Measurements from ENCODE around the gene CATSPER3. TPM values are rescaled to one million over a fixed set of nuclear protein-coding genes. Genes with fewer than 3 reads are reported as not detected.
"Not testable (repeated sequence)": the region's sequence is repeated elsewhere in the genome, so short reads cannot be mapped to it uniquely, and the experiment has no call there.

The CATSPER3 gene
- total and polyA plus RNA-seq, 4 experiments from 2014 or later: 0.68 to 1.8 (median 0.94) TPM; not detected in 1

DNA sequence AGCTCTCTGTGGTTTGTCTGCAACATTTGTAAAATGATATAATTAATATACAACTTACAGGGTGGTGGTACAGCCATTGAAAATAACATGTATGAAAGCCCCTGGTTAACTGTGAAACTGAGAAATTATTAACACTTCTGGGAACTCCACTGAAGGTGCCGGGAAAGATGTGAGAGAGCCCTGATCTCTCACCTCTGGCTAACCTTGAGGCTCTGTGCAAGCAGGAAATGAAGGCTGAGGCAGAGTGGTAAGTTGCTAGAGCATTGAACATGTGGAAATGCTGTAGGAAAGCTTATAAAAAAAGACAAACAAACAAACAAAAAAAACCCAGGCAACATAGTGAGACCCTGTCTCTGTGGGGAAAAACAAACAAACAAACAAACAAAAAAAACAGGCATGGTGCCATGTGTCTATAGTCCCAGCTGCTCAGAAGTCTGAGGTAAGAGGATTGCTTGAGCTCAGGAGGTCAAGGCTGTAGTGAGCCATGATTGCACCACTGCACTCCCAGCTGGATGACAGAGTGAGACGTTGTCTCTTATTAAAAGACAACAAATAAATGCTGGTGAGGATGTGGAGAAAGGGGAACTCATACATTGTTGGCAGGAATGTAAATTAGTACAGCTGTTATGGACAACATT, 7.5 kb downstream of the CATSPER3 start:
- H3K9me3 ChIP-seq (ENCODE audit: control insufficient read depth in 1 of 2, low read length in 2 of 2): peaks cover 0 to 5% of the 10 kb centered on the region in 2 donors
- DNase-seq: no peak
- no peak overlapping the region for H3K27ac Mint-ChIP-seq
- CTCF ChIA-PET (ENCODE audit: partially characterized antibody): no interaction called here
- no peaks in the 10 kb centered on the region for H3K4me1 ChIP-seq (ENCODE audit: insufficient read depth, low read length)
- H3K36me3 ChIP-seq (ENCODE audit: insufficient read depth, low read length): no peaks in the 10 kb centered on the region
- no peaks in the 10 kb centered on the region for H3K27me3 ChIP-seq (ENCODE audit: insufficient read depth, low read length)
- intact Hi-C loops (cut with micrococcal nuclease): no loop called here
- H3K4me3 ChIP-seq (ENCODE audit: low read length in 2 of 2): no peak overlapping the region
- peaks cover 24 to 50% of the 10 kb centered on the region in 2 donors for H3K36me3 Mint-ChIP-seq
- H3K9me3 Mint-ChIP-seq: peaks cover 0 to 37% (median 27%) of the 10 kb centered on the region in 8 donors
- no peak overlapping the region for H3K4me3 Mint-ChIP-seq
- no peaks in the 10 kb centered on the region for H3K27me3 Mint-ChIP-seq
- H3K27ac ChIP-seq (ENCODE audit: low read depth, low read length): no peak overlapping the region
- POLR2A ChIA-PET (ENCODE audit: partially characterized antibody): no interaction called here
- H3K4me1 Mint-ChIP-seq: no peaks in the 10 kb centered on the region

DNA sequence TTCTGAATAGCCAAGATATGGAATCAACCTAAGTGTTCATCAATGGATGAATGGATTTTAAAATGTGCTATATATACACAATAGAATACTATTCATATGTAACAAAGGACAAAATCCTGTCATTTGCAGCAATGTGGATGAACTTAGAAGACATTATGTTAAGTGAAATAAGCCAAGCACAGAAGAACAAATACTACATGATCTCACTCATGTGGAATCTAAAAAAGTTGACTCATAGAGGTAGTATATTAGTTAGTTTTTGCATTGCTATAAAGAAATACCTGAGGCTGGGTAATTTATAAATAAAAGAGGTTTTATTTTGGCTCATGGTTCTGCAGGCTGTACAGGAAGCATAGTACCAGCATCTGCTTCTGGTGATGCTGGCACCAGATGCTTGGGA, 8.1 kb downstream of the CATSPER3 start:
- Mint-ChIP-seq H3K36me3 (peaks cover 24 to 50% of the 10 kb centered on the region in 2 donors), H3K4me1 (no peaks in the 10 kb centered on the region), H3K9me3 (peaks cover 0 to 42% (median 29%) of the 10 kb centered on the region in 8 donors), H3K27ac (no peak overlapping the region), H3K27me3 (no peaks in the 10 kb centered on the region), H3K4me3 (no peak overlapping the region)
- no peaks in the 10 kb centered on the region for H3K36me3 ChIP-seq (ENCODE audit: insufficient read depth, low read length)
- H3K9me3 ChIP-seq (ENCODE audit: control insufficient read depth in 1 of 2, low read length in 2 of 2): peaks cover 0 to 5% of the 10 kb centered on the region in 2 donors
- DNase-seq: no peak
- no peak overlapping the region for H3K27ac ChIP-seq (ENCODE audit: low read depth, low read length)
- ChIA-PET POLR2A (ENCODE audit: partially characterized antibody) (no interaction called here), CTCF (ENCODE audit: partially characterized antibody) (no interaction called here)
- H3K4me3 ChIP-seq (ENCODE audit: low read length in 2 of 2): no peak overlapping the region
- H3K4me1 ChIP-seq (ENCODE audit: insufficient read depth, low read length): no peaks in the 10 kb centered on the region
- intact Hi-C loops (cut with micrococcal nuclease): no loop called here
- no peaks in the 10 kb centered on the region for H3K27me3 ChIP-seq (ENCODE audit: insufficient read depth, low read length)

DNA sequence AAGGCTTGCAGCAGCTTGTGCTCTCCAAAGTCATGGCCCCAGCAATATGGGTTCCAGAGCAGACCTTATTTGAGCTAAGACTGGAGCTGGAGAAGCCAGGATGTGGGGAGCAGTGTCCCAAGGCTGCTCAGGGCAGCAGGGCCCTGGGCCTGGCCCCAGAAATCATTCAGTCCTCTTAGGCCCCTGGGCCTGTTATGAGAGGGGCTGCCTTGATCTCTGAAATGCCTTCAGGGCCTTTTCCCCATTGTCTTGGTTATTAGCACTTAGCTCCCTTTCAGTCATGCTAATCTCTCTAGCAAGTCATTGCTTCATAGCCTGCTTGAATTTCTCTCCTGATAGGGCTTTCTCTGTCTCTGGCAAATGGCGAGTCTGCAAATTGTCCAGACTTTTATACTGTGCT, 9.1 kb downstream of the CATSPER3 start:
- Mint-ChIP-seq H3K9me3 (peaks cover 0 to 52% (median 38%) of the 10 kb centered on the region in 8 donors), H3K4me3 (no peak overlapping the region), H3K36me3 (peaks cover 22 to 50% of the 10 kb centered on the region in 2 donors), H3K27me3 (no peaks in the 10 kb centered on the region), H3K4me1 (no peaks in the 10 kb centered on the region), H3K27ac (no peak overlapping the region)
- H3K9me3 ChIP-seq (ENCODE audit: control insufficient read depth in 1 of 2, low read length in 2 of 2): peaks cover 0 to 7% of the 10 kb centered on the region in 2 donors
- intact Hi-C loops (cut with micrococcal nuclease): no loop called here
- no peak for DNase-seq
- H3K27me3 ChIP-seq (ENCODE audit: insufficient read depth, low read length): no peaks in the 10 kb centered on the region
- H3K36me3 ChIP-seq (ENCODE audit: insufficient read depth, low read length): no peaks in the 10 kb centered on the region
- H3K4me1 ChIP-seq (ENCODE audit: insufficient read depth, low read length): no peaks in the 10 kb centered on the region
- no peak overlapping the region for H3K27ac ChIP-seq (ENCODE audit: low read depth, low read length)
- POLR2A ChIA-PET (ENCODE audit: partially characterized antibody): no interaction called here
- CTCF ChIA-PET (ENCODE audit: partially characterized antibody): no interaction called here
- H3K4me3 ChIP-seq (ENCODE audit: low read length in 2 of 2): no peak overlapping the region

DNA sequence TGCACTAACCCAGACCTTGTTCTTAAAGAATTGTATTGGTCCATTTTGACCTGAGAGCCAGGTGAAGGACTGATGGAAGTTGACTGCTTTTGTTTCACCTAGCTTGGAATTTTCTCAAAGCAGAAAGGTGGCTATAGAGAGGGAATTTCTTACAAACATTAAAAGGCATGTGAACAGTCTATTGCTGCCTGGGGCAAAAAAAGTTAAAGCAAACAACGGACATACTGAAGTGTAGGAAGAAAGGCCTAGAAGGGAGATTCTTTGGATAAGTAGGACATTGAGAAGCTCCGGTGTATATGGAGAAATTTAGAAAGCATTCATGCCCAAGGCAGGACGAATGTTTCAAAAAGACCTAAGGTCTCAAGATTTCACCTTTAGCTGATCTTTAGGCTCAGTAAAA, 11.7 kb downstream of the CATSPER3 start:
- peaks cover 0 to 2% of the 10 kb centered on the region in 2 donors for H3K27me3 Mint-ChIP-seq
- Histone ChIP-seq H3K9me3 (ENCODE audit: control insufficient read depth in 1 of 2, low read length in 2 of 2) (peaks cover 0 to 14% of the 10 kb centered on the region in 2 donors), H3K4me1 (ENCODE audit: insufficient read depth, low read length) (no peaks in the 10 kb centered on the region), H3K27me3 (ENCODE audit: insufficient read depth, low read length) (no peaks in the 10 kb centered on the region), H3K4me3 (ENCODE audit: low read length in 2 of 2) (no peak overlapping the region), H3K27ac (ENCODE audit: low read depth, low read length) (no peak overlapping the region), H3K36me3 (ENCODE audit: insufficient read depth, low read length) (no peaks in the 10 kb centered on the region)
- POLR2A ChIA-PET (ENCODE audit: partially characterized antibody): no interaction called here
- H3K4me1 Mint-ChIP-seq: no peaks in the 10 kb centered on the region
- no peak for DNase-seq
- H3K36me3 Mint-ChIP-seq: peaks cover 24 to 43% of the 10 kb centered on the region in 2 donors
- peaks cover 3 to 78% (median 58%) of the 10 kb centered on the region in 8 donors for H3K9me3 Mint-ChIP-seq
- CTCF ChIA-PET (ENCODE audit: partially characterized antibody): no interaction called here
- intact Hi-C loops (cut with micrococcal nuclease): no loop called here
- H3K27ac Mint-ChIP-seq: no peak overlapping the region
- H3K4me3 Mint-ChIP-seq: no peak overlapping the region

DNA sequence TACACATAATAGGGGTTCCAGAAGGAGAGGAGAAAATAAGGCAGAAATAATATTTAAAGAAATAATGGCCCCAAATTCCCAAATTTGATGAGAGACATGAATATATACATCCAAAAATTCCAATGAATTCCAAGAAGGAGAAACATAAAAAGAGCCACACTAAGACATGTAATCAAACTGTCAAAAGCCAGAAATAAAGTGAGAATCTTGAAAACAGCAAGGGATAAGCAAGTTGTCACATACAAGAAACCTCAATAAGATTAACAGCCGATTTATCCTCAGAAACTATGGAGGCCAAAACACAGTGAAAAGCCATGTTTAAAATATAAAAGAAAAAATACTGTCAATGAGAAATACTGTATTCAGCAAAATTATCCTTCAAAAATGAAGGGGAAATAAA, 14.5 kb downstream of the CATSPER3 start:
- no peak overlapping the region for H3K27ac Mint-ChIP-seq
- no peaks in the 10 kb centered on the region for H3K4me1 Mint-ChIP-seq
- H3K27me3 ChIP-seq (ENCODE audit: insufficient read depth, low read length): no peaks in the 10 kb centered on the region
- H3K36me3 ChIP-seq (ENCODE audit: insufficient read depth, low read length): no peaks in the 10 kb centered on the region
- POLR2A ChIA-PET (ENCODE audit: partially characterized antibody): no interaction called here
- H3K27ac ChIP-seq (ENCODE audit: low read depth, low read length): no peak overlapping the region
- H3K4me3 ChIP-seq (ENCODE audit: low read length in 2 of 2): no peak overlapping the region
- peaks cover 9 to 26% of the 10 kb centered on the region in 2 donors for H3K36me3 Mint-ChIP-seq
- no peak for DNase-seq
- H3K4me3 Mint-ChIP-seq: no peak overlapping the region
- CTCF ChIA-PET (ENCODE audit: partially characterized antibody): no interaction called here
- intact Hi-C loops (cut with micrococcal nuclease): no loop called here
- H3K9me3 ChIP-seq (ENCODE audit: control insufficient read depth in 1 of 2, low read length in 2 of 2): peaks cover 0 to 8% of the 10 kb centered on the region in 2 donors
- peaks cover 0 to 5% of the 10 kb centered on the region in 2 donors for H3K27me3 Mint-ChIP-seq
- peaks cover 3 to 62% (median 46%) of the 10 kb centered on the region in 8 donors for H3K9me3 Mint-ChIP-seq
- H3K4me1 ChIP-seq (ENCODE audit: insufficient read depth, low read length): no peaks in the 10 kb centered on the region

DNA sequence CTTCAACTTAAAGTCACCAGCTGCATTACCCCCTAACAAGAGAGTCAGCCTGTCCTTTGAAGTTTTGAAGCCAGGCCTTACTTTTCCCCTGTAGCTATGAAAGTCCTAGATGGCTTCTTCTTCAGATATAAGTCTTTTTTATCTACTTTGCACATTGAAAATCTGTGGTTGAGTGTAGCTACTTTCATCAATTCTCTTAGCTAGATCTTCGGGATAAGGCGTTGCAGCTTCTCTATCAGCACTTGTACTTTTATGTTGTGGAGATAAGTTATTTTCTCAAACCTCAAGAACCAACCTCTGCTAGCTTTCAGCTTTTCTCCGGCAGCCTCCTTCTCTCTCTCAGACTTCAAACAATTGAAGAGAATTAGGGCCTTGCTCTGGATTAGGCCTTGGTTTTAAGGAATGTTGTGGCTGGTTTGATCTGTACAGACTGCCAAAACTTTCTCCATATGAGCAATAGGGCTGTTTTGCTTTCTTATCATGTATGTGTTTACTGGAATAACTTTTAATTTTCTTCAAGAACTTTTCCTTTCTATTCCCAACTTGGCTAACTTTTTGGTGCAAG, 21.6 kb downstream of the CATSPER3 start:
- ChIA-PET POLR2A (ENCODE audit: partially characterized antibody) (no interaction called here), CTCF (ENCODE audit: partially characterized antibody) (no interaction called here)
- Histone ChIP-seq H3K4me1 (ENCODE audit: insufficient read depth, low read length) (no peaks in the 10 kb centered on the region), H3K9me3 (ENCODE audit: control insufficient read depth in 1 of 2, low read length in 2 of 2) (no peaks in the 10 kb centered on the region), H3K4me3 (ENCODE audit: low read length in 2 of 2) (no peak overlapping the region), H3K36me3 (ENCODE audit: insufficient read depth, low read length) (no peaks in the 10 kb centered on the region), H3K27ac (ENCODE audit: low read depth, low read length) (no peak overlapping the region), H3K27me3 (ENCODE audit: insufficient read depth, low read length) (no peaks in the 10 kb centered on the region)
- intact Hi-C loops (cut with micrococcal nuclease): no loop called here
- Mint-ChIP-seq H3K27ac (no peak overlapping the region), H3K4me3 (no peak overlapping the region), H3K9me3 (peaks cover 0 to 6% (median 0%) of the 10 kb centered on the region in 8 donors), H3K4me1 (no peaks in the 10 kb centered on the region), H3K36me3 (peaks cover 0 to 5% of the 10 kb centered on the region in 2 donors), H3K27me3 (peaks cover 0 to 3% of the 10 kb centered on the region in 2 donors)
- no peak for DNase-seq

DNA sequence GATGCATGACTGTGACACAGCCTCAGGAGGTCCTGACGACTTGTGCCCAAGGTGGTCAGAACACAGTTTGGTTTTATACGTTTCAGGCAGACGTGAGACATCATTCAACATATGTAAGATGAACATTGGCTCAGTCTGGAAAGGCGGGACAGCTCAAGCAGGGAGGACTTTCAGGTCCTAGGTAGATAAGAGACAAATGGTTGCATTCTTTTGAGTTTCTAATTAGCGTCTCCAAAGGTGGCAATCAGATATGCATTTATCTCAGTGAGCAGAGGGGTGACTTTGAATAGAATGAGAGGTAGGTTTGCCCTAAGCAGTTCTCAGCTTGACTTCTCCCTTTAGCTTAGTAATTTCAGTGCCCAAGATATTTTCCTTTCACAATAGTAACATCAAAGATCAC, 22.5 kb downstream of the CATSPER3 start:
- H3K4me3 ChIP-seq (ENCODE audit: low read length in 2 of 2); intact Hi-C loops (cut with micrococcal nuclease); H3K36me3 ChIP-seq (ENCODE audit: insufficient read depth, low read length); H3K27me3 Mint-ChIP-seq; H3K27ac ChIP-seq (ENCODE audit: low read depth, low read length); H3K4me3 Mint-ChIP-seq; H3K4me1 Mint-ChIP-seq; H3K27me3 ChIP-seq (ENCODE audit: insufficient read depth, low read length); H3K9me3 ChIP-seq (ENCODE audit: control insufficient read depth in 1 of 2, low read length in 2 of 2); POLR2A ChIA-PET (ENCODE audit: partially characterized antibody); H3K9me3 Mint-ChIP-seq; H3K4me1 ChIP-seq (ENCODE audit: insufficient read depth, low read length); H3K27ac Mint-ChIP-seq; DNase-seq; CTCF ChIA-PET (ENCODE audit: partially characterized antibody); H3K36me3 Mint-ChIP-seq: not testable (repeated sequence)

Measured in CD4-positive, alpha-beta memory T cell (primary cell).